Spleen (tissue), 11 donors: ENCODE measurements around the gene PIPOX. TPM values are rescaled to one million over a fixed set of nuclear protein-coding genes. Genes with fewer than 3 reads are reported as not detected.

Source experiments
- DNase-seq: peaks from one replicate; pipeline ENCODE4 v3.0.0-alpha.2; 2020
- H3K27ac ChIP-seq, 8 donors: fragments of 200-600 bp; sonication (generic) in 7 of 8; 1 replicate in 4 of 8; 2 replicates in 4 of 8; pipeline versions ENCODE4 v1.5.0 to v1.8.0; 2016 to 2021; ENCODE audit warnings: inconsistent platforms in 4 of 8, mild to moderate bottlenecking in 4 of 8, moderate library complexity in 1 of 8
- H3K27me3 ChIP-seq, 7 donors: fragments of 200-600 bp; sonication (generic) in 6 of 7; replicated peaks in 1 of 7; 1 replicate in 4 of 7; 2 replicates in 3 of 7; pipeline versions ENCODE4 v1.5.0 to v1.8.0; 2016 to 2021; ENCODE audit warnings: inconsistent platforms in 3 of 7, mild to moderate bottlenecking in 1 of 7
- H3K36me3 ChIP-seq, 6 donors: fragments of 200-600 bp; sonication (generic) in 5 of 6; 1 replicate in 4 of 6; 2 replicates in 2 of 6; pipeline versions ENCODE4 v1.5.0 to v1.8.0; 2016 to 2021; ENCODE audit warnings: inconsistent platforms in 2 of 6
- H3K4me1 ChIP-seq, 6 donors: fragments of 200-600 bp; sonication (generic) in 5 of 6; 1 replicate in 3 of 6; 2 replicates in 3 of 6; pipeline versions ENCODE4 v1.5.0 to v1.8.0; 2016 to 2021; ENCODE audit warnings: inconsistent platforms in 3 of 6
- H3K4me3 ChIP-seq, 8 donors: fragments of 200-600 bp; sonication (generic) in 7 of 8; 1 replicate in 4 of 8; 2 replicates in 4 of 8; pipeline versions ENCODE4 v1.5.0 to v1.8.0; 2016 to 2021; ENCODE audit warnings: inconsistent platforms in 4 of 8, mild to moderate bottlenecking in 4 of 8, moderate library complexity in 2 of 8
- H3K9me3 ChIP-seq, 8 donors: fragments of 200-600 bp; sonication (generic) in 7 of 8; 1 replicate in 4 of 8; 2 replicates in 4 of 8; pipeline versions ENCODE4 v1.5.0 to v1.8.0; 2016 to 2021; ENCODE audit warnings: inconsistent platforms in 4 of 8
- POLR2A ChIP-seq, 3 donors: fragments of 450-650 bp; IDR thresholded peaks; one replicate each; pipeline ENCODE4 v1.5.1; 2017; ENCODE audit warnings: antibody characterized with exemption in 3 of 3, mild to moderate bottlenecking in 1 of 3
- POLR2AphosphoS5 ChIP-seq, 3 donors: sonication (generic); formaldehyde crosslinking; IDR thresholded peaks; one replicate each; pipeline ENCODE4 v1.5.1; 2017; ENCODE audit warnings: antibody characterized with exemption in 3 of 3
- WGBS, 5 donors: extraction: QIAGEN DNeasy Blood & Tissue Kit in 3 of 5; methylation state at CpG; one replicate each; pipeline versions ENCODE4 v1.1.5 to v1.1.7; 2013 to 2018; 5-methylcytosine and 5-hydroxymethylcytosine counted together
- intact Hi-C: fragments of 100-400 bp; cut with DNase I; formaldehyde crosslinking; loops from one replicate; pipeline ENCODE4 v1.15.0; 2023; ENCODE audit warnings: low total_unique reads
- polyA plus RNA-seq, 3 donors: library from polyadenylated mRNA; stranded (reverse); fragments of 200-250 nt; gene quantifications; one replicate each; pipeline ENCODE4 v1.2.1, GENCODE V29; 2013
- total RNA-seq, 7 donors: library from RNA; depleted of rRNA in 3 of 7; stranded (reverse); fragments of >200 nt in 3 of 7; fragmentation: NEBNext Ultra II Directional in 4 of 7; extraction: Animal tissue kit (Norgen Biotek cat#: 25700) in 4 of 7; gene quantifications; one replicate each; pipeline versions ENCODE4 v1.1.0 to v1.2.1, GENCODE V29; 2016 to 2021
- TF ChIP-seq, protein P1 (sequence below), 11 experiments: fragments of 200-600 bp in 7 of 11; fragments of 450-650 bp in 4 of 11; sonication (generic) in 4 of 11; IDR thresholded peaks in 8 of 11; conservative IDR thresholded peaks in 3 of 11; 1 replicate in 7 of 11; 2 replicates in 4 of 11; pipeline versions ENCODE4 v1.4.0 to v1.8.0; 2016 to 2021; ENCODE audit warnings: antibody characterized with exemption in 11 of 11, inconsistent platforms in 4 of 11, mild to moderate bottlenecking in 1 of 11
- donor health status: healthy with polysubstance abuse.
- donor health status: DM: no; HTN: no; CAD: no; lungs with moderate emphysema.
- donor health status: DM: no; HTN: no; CAD: no.
- donor health status: Bipolar disorder and iron deficiency.
- donor health status: healthy.
- donor health status: DM: no; HTN: no; CAD: no.
- donor health status: DM: yes; HTN: yes; CAD: no.

PIPOX gene
- total and polyA plus RNA-seq, 10 donors: 0.64 to 8.3 (median 4.7) TPM

DNA sequence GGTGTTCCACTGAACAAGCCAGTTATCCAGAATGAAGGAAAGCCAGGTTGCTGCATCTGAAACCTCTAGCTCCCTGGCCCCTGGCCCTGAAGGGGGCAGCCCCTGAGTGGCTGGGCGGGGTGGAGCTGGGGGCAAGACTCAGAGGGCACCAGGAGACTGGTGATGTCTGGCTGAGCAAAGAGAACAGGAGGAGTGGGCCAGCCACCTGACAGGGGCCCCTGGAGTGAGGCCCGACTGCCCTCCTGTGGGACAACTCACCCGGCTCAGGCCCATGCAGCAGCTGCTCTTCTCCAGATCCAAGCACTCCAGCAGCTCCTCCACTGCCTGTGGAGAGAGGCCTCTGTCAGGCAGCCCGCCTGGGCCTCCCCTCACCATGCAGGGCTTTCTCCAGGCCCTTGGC is 60.4 kb downstream of the PIPOX start:
- Histone ChIP-seq H3K27me3 (no peaks in the 10 kb centered on the region), H3K36me3 (peaks cover 0 to 100% (median 87%) of the 10 kb centered on the region in 6 donors), H3K9me3 (no peaks in the 10 kb centered on the region), H3K4me1 (peaks cover 0 to 10% (median 0%) of the 10 kb centered on the region in 6 donors), H3K27ac (no peak overlapping the region), H3K4me3 (no peak overlapping the region)
- TF ChIP-seq, protein P1, sequence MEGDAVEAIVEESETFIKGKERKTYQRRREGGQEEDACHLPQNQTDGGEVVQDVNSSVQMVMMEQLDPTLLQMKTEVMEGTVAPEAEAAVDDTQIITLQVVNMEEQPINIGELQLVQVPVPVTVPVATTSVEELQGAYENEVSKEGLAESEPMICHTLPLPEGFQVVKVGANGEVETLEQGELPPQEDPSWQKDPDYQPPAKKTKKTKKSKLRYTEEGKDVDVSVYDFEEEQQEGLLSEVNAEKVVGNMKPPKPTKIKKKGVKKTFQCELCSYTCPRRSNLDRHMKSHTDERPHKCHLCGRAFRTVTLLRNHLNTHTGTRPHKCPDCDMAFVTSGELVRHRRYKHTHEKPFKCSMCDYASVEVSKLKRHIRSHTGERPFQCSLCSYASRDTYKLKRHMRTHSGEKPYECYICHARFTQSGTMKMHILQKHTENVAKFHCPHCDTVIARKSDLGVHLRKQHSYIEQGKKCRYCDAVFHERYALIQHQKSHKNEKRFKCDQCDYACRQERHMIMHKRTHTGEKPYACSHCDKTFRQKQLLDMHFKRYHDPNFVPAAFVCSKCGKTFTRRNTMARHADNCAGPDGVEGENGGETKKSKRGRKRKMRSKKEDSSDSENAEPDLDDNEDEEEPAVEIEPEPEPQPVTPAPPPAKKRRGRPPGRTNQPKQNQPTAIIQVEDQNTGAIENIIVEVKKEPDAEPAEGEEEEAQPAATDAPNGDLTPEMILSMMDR (IDR thresholded peaks at IDR 0.05 in 8 of 11, conservative IDR thresholded peaks at IDR 0.05 in 3 of 11): no peak
- no peak for TF ChIP-seq POLR2AphosphoS5 (IDR thresholded peaks at IDR 0.05)
- no peak for TF ChIP-seq POLR2A (IDR thresholded peaks at IDR 0.05)
- intact Hi-C loops: no loop called here
- DNase-seq: no peak
- WGBS, 5 donors: 91 to 97% (median 93%) methylated on average over 4 of the region's 4 CpGs

Other genes starting within 250 kb of the PIPOX start
- gene FAM222B, start 200.4 kb upstream of the PIPOX start, total RNA-seq: 10 to 100 TPM; 11.6 to 23.6 (median 17.5) TPM
- gene FAM222B, start 200.4 kb upstream of the PIPOX start, polyA plus RNA-seq: 1 to 10 TPM; 2.9 to 5.3 (median 3.0) TPM
- 10 to 100 TPM; 28.4 to 51.9 (median 38.8) TPM for gene ERAL1, start 188.1 kb upstream of the PIPOX start, total RNA-seq
- 10 to 100 TPM; 31.2 to 39.7 (median 38.6) TPM for gene ERAL1, start 188.1 kb upstream of the PIPOX start, polyA plus RNA-seq
- 100 to 1,000 TPM; 133 to 259 (median 202) TPM for gene FLOT2, start 145.4 kb upstream of the PIPOX start, total RNA-seq
- gene FLOT2, start 145.4 kb upstream of the PIPOX start, polyA plus RNA-seq: 100 to 1,000 TPM in 1 of 3 donors, 10 to 100 TPM in 2; 80.8 to 119 (median 92.8) TPM
- gene DHRS13, start 140.1 kb upstream of the PIPOX start, total RNA-seq: 10 to 100 TPM; 14.7 to 51.2 (median 21.2) TPM
- gene DHRS13, start 140.1 kb upstream of the PIPOX start, polyA plus RNA-seq: 10 to 100 TPM; 12.2 to 12.6 (median 12.6) TPM
- gene PHF12, start 91.6 kb upstream of the PIPOX start, total RNA-seq: 100 to 1,000 TPM in 2 of 7 donors, 10 to 100 TPM in 5; 65.9 to 118 (median 84.9) TPM
- gene PHF12, start 91.6 kb upstream of the PIPOX start, polyA plus RNA-seq: 10 to 100 TPM; 16.2 to 22.0 (median 20.0) TPM
- gene SEZ6, start 37.1 kb upstream of the PIPOX start, total RNA-seq: under 1 TPM in 1 of 7 donors, not detected in 6; 0.88 TPM
- gene SEZ6, start 37.1 kb upstream of the PIPOX start, polyA plus RNA-seq: not detected
- 100 to 1,000 TPM in 2 of 7 donors, 10 to 100 TPM in 5; 57.6 to 114 (median 85.5) TPM for gene MYO18A, start 137.3 kb downstream of the PIPOX start, total RNA-seq
- 10 to 100 TPM; 24.2 to 55.0 (median 44.5) TPM for gene MYO18A, start 137.3 kb downstream of the PIPOX start, polyA plus RNA-seq
- gene CRYBA1, start 203.7 kb downstream of the PIPOX start, total RNA-seq: not detected
- gene CRYBA1, start 203.7 kb downstream of the PIPOX start, polyA plus RNA-seq: not detected